Measurements from ENCODE around the gene ADAT3.
"Not testable (repeated sequence)": the region's sequence is repeated elsewhere in the genome, so short reads cannot be mapped to it uniquely, and the experiment has no call there.

The ADAT3 gene

GRCh38 chr19:1867349-1867724 is 37.9 kb upstream of the ADAT3 start:
- DNase-seq, result no peak

- no peak for DNase-seq
These were observed 36.2 kb upstream of the ADAT3 start for GRCh38 chr19:1868971-1869370.

DNA sequence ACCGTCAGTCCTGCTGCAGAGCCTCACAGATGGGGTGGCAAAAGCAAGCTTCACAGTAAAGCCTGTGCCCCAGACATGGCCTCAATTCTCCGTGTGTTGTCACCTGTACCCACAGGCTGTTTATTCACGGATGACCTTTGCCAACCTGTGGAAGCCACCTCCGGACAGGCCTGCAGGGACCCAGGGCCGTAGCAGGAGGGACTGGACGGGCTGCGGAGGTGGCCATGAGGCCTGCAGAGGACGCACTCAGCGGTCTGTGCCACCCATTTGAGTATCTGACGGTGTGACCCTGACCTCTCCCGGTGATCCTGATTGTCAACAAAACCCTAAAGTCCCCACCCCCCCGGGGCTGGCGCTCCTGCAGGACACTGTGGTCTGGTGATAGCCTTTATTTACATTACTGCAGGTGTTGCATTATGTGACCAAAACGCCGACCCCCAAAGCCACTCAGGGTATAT is 34.0 kb upstream of the ADAT3 start:
- no peak for DNase-seq

- DNase-seq, result no peak
These were observed 33.6 kb upstream of the ADAT3 start for GRCh38 chr19:1871630-1872029.

DNA sequence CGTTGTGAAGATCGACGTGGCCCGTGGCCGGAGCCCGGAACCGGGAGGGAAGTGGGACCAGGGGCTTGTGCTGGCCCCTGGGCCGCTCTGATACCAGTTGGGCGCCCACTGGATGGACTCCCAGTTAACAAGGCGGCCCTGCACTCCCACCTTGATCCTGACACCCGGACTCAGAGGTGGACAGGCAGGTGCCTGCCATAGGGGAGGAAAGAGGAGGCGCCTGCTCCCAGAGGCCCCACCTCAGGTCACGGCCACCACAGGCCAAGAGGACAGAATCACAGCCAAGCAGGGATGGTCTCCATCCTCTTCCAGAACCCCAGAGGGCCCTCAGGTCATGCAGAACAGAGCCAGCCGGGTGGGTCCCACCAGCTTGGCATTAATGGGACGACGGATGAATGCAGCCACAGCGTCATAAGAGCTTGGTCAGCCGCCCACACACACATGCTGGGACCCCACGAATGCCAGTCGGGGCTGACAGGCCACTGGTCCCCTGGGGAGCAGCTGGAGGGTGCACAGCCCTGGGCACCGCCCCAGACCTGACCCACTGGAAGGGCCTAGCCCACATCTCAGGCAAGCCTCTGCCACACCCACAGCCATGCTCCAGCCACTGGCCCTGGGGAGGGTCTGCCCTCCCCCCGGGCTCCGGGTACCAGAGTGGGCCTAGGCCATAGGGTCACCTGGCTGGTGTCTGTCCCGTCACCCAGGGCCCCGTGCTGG is 32.2 kb upstream of the ADAT3 start:
- DNase-seq, result no peak

GRCh38 chr19:1873524-1874473 is 31.4 kb upstream of the ADAT3 start:
- DNase-seq, result no peak

GRCh38 chr19:1874554-1875185 is 30.5 kb upstream of the ADAT3 start:
- no peak for DNase-seq

GRCh38 chr19:1875265-1875645 is 29.9 kb upstream of the ADAT3 start:
- not testable (repeated sequence) for DNase-seq

DNA sequence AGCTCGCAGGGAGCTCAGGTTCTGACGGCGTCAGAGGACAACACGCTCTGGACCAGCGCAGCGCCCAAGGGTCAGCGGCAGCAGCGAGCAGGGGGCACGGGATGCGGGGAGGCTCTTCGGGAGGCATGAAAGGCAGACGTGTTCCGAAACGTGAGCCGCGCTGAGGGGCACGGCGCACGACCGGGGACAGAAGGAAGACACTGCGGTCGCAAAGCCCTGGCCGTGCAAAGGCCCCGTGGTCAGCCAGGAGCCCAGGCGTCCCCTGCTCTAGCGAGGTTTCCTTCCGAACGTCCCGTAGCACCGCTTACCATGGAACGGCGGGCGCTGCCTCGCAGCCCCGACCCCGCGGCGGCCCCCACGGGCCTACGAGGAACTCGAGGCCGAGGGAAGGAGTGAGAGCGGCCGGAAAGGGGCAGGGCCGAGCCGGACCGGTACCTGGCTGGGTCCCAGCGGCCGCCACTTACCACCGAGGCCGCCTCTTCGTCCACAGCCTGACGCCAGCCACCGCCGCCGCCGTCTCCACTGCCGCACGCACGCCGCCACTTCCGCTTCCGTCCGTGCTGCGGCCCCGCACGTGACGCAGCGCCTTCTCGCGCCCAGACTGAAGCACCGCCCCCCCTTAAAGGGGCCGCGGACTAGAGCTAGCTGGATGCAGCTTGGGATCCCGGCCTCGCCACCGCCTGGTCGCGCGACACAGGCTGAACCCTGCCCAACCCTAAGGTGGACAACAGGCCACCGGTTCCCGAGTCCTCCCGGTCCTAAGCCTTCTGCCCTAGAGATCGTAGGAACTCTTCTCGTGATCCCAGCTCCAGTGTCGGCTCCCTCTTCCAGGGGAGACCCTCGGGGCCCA is 29.3 kb upstream of the ADAT3 start:
- peak; percentile 76 for DNase-seq

DNA sequence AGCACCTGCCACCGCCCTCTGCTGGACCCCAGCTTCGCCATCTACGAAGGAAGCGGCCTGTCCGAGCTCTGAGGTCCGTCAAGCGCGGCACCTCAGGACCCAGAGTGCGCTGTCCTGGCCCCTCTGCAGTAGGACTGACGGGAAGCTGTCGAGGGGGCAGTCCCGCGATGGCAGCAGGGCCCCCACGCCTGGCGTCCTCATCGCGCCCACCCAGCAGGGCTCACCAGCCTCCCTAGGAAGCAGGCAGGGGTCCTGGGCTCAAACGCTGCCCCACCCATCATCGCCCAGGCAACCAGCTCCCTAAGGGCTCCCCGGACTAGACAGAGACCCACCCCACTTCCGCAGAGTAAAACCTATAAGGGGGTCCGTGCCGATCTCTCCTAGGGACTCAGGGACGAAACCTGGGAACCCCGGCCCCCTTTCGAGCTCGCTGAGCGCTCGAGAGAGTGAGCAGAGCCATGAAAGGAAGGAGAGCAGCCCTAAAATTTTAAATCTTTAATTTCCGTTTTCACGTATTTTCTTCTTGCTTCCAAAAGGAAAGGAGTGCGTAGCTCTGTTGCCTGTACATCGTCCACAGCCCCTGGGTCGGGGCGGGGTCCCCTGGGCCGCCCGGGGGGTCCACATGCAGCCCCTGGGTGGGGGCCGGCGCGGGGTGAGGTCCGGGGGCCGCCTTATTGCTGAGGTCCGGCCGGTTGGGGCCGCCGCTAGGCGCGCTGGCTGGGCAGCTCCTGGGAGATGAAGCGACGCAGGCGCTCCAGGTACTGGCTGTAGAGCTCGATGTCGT is 28.5 kb upstream of the ADAT3 start:
- DNase-seq, result not testable (repeated sequence)

DNA sequence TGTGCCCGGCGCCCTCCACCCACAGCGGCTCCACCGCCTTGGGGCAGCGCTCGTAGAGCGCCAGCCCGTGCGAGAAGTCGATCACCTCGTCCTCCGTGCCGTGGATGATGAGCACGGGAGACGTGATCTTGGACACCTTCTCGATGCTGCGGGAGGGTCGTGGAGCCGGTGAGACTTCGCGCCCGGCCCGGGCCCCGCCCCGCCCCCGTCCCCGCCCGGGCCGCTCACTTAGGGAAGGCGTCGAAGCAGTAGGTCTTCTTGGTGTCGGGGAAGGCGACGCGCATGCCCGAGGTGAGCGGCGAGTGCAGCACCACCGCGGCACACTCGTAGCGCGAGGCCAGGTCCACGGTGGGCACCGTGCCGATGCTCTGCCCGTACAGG is 27.9 kb upstream of the ADAT3 start:
- DNase-seq, result not testable (repeated sequence)

DNA sequence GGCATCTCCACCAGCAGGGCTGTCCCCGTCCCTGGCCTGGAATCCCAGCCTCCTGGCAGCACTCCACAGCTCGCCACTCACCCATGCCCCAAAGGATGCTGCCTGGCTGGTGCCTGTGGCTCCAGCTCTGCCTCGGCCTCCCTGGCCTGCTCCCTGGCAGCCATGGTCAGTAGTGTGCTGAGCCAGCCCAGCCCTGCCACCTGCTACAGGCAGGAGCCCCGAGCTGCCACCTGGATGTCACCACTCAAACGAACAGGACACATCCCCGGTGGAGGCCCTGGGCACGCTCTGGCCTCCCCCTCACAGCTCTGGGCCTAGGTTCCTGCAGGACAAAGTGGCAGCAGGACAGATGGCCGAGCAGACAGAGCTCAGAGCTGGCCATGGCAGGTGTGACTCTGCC is 26.6 kb upstream of the ADAT3 start:
- DNase-seq, result not testable (repeated sequence)

- not testable (repeated sequence) for DNase-seq
These were observed 25.2 kb upstream of the ADAT3 start for GRCh38 chr19:1879982-1880381.

DNA sequence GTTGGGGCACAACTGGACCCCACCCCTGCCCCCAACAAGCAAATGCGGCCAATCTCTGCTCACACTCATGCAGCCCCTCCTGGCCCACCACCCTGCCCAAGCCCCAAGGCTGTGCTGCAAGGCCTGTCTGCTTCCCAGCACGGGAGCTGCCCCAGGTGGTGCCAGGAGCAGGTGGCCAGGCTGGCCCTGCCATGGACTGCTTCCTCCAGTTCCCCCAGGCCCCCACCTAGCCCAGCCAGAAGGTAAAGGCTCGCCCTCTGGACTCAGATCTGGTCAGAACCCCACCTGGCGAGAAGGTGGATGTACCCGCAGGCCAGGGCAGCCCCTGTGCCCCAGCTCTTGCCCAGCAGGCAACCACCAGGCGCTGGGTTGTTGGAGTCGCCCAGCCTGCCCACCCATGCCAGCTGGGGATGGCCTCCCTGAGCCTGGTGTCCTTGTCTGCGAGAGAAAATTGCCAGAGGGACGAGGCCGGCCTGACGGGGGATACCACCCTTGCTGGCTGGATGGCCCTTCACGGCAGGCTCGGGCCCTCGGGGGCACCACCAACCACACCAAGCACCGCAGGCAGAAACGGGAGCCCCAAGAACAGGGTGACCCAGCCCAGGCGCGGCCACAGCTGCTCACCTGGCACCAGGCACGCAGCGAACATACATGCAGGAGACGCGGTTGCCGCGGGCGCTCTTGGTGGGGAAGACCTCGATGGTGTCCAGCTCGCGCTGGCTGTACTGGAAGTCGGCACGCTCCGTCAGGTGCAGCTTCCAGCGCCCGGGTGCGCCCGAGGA is 24.4 kb upstream of the ADAT3 start:
- no peak for DNase-seq

DNA sequence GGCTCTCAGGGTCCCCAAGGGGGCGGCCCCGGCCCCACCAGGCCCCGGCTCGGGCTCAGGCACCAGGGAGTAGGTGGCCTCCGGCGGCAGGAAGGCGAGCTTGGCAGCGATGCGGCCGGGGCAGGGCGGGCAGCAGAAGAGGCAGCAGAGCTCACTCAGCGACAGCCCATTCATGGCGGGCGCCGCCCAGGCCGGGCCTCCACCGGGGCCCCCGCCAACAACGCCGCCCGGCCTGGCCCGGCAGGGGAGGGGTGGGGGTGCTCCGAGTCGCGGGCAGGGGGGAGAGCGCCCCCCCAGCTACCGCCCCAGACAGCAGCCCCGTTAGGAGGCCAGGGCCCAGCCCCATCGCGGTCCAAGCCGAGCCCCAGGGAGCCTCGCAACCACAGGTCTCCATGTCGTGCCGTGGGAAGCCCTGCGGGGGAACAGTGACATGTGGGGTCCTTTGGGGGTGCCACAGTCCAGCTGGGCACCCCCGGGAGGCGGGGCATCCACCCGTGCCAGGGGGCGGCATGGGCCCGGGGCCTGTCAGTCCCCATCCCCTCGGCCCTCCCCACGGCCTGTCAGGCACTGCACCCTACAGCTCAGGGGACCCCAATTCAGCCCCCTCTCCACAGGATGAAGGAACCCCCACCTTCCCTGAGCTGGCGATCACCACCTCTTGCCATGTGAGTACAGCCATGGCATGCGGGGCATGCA is 23.7 kb upstream of the ADAT3 start:
- not testable (repeated sequence) for DNase-seq

GRCh38 chr19:1882089-1882785 is 23.0 kb upstream of the ADAT3 start:
- peak; percentile 53 for DNase-seq

DNA sequence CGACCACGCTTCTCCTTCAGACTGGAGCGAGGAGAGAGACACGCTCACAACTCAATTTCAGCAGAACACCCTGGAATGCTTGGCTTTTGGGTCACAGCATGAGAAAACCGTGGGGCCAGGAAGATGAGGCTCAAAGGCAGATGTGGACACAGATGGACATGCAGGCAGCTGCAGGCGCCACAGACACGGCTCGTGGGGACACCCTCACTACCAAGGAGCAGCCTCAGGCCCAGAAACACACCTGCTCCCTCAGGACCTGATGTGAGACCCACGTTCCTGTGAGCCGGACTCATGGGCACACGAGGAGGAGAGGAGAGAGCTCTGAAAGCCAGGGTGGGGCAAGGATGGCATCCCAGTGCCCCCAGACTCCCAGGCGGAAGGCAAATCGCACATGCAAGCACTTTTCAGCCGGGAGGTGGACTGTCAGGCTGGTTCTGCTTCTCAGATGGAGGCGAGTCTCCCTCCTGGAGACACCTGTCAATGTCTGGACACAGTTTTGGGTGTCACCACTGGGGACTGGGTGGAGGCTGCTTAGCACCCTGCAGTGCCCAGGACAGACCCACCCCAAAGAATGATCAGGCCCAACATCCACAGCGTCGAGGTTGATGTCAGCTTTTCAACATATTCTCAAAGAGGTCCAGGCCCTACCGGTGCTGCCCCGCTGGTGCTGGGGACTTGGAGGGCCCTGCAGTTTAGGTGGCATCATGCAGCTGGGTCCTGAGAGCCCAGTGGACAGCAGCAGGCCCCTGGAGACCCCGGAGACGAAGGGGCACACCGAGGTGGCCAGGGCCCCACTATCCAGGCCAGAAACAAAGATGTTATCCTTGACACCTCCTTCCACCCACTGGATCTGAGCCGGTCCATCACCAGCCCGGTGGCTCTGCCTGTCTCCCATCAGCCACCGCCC is 22.2 kb upstream of the ADAT3 start:
- DNase-seq, result no peak

DNA sequence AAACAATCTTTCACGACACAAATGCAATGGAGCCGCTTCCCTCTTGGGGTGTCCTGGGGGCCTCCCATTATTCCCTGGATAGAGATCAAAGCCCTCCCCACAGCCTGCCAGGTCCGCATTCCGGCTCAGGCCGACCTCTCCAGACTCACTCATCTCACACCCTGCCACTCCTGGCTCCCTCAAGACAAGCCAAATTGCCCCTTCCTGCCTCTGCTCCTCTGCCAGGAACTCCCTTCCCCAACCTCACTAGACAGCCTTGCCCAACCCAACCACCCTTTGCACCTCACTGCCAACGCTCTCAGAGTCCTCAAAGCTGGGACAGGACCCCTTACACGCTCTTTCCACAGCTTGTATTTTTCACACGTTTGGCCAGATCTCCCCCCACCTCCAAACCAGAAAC is 21.4 kb upstream of the ADAT3 start:
- DNase-seq, result no peak

DNA sequence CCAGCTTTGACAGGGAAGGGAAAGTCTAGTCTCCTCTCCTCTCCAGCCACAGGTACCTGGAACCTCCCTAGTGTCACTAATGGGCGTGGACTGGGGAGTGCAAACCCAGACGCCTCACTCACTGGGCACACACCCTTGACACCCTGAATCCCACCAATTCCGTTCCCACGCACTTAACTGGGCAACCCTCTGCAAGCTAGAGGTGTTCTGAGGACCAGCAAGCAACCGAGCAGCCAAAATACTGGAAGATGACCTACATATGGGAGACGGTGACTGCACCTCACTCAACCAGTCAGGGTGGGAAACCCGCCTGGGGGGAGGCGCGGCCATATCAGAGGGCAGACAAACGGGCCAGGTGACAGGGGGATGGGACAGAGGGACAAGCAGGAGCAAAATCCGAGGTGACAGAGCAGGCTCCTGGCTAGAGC is 20.9 kb upstream of the ADAT3 start:
- no peak for DNase-seq
